GM19035 (cell line): Measurements from ENCODE around the gene ZNF469.

Source experiments
- ATAC-seq: cut with Tn5 transposase; IDR thresholded peaks from one replicate; pipeline ENCODE4 v1.9.1; 2021; ENCODE audit not compliant: unreplicated experiment

Gene ZNF469

DNA sequence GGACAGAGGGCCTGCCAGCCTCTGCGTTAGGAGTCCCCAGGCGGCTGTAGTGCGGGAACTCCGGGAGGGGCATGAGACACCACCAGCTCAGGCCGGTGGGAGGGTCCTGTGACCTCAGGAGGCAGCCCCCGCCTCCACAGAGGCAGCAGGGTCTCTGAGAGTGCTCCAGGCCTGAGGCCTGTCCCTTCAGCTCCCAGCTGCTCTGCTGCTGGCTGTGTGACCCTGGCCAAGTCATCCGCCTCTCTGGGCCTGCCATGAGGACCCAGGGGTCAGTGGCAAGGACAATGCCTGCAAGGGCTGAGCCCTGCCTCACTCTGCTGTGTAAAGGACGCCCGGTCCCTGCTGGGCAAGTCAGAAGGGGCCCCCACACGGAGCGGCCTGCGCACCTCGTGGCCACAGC, 43.3 kb downstream of the ZNF469 start:
- ATAC-seq = no peak

DNA sequence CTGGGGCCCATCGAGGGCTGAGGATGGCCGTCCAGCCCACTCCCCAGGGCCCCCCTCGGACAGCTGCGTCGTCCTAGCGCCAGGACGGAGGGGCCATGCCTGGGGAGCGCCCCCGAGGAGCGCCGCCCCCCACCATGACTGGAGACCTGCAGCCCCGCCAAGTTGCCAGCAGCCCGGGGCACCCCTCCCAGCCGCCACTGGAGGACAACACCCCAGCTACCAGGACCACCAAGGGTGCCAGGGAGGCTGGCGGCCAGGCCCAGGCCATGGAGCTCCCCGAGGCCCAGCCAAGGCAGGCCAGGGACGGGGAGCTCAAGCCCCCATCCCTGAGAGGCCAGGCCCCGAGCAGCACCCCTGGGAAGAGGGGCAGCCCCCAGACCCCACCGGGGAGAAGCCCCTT, 44.6 kb downstream of the ZNF469 start:
- ATAC-seq = no peak

- ATAC-seq = no peak
These were observed 45.4 kb downstream of the ZNF469 start for GRCh38 chr16:88428156-88428555.

DNA sequence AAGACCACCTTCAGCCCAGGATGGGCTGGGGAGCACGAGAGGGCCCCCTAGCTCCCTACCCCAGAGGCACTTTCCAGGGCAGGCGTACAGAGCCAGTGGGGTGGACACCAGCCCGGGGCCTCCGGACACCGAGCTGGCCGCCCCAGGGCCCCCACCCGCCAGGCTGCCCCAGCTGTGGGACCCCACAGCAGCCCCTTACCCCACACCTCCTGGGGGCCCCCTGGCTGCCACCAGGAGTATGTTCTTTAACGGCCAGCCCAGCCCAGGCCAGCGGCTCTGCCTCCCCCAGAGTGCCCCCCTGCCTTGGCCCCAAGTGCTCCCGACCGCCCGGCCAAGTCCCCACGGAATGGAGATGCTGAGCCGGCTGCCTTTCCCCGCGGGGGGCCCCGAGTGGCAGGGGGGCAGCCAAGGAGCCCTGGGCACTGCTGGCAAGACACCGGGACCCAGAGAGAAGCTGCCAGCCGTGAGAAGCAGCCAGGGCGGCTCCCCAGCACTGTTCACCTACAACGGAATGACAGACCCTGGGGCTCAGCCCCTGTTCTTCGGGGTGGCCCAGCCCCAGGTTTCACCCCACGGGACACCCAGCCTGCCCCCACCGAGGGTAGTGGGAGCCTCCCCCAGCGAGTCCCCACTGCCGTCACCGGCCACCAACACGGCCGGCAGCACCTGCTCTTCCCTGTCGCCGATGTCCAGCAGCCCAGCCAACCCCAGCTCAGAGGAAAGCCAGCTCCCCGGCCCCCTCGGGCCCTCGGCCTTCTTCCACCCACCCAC, 46.0 kb downstream of the ZNF469 start:
- no peak for ATAC-seq

- ATAC-seq = no peak
These were observed 46.8 kb downstream of the ZNF469 start for GRCh38 chr16:88429387-88430184.

DNA sequence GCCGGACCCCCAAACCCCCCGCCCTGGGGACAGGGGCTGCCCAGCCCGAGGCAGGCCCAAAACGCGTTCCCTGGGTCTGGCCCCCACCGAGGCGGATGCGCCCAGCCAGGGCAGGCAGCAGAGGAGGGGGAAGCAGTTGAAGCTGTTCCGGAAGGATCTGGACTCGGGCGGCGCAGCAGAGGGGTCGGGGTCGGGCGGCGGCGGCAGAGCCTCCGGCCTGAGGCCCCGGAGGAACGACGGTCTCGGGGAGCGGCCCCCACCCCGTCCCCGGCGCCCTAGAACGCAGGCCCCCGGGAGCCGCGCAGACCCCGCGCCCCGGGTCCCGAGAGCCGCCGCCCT, 47.4 kb downstream of the ZNF469 start:
- no peak for ATAC-seq

- no peak for ATAC-seq
These were observed 48.0 kb downstream of the ZNF469 start for GRCh38 chr16:88430524-88431446.

DNA sequence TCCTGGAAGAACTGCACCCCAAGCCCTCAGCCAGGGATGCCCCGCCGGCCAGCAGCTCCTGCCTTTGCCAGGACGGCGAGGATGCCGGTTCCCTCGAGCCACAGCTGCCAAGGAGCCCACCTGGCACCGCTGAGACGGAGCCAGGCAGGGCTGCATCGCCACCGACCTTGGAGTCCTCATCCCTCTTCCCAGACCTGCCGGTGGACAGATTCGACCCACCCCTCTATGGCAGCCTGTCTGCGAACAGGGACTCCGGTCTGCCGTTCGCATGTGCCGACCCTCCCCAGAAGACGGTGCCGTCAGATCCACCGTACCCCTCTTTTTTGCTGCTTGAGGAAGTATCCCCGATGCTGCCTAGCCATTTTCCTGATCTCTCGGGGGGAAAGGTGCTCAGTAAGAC, 48.9 kb downstream of the ZNF469 start:
- ATAC-seq = no peak

GRCh38 chr16:88432174-88432573, 49.4 kb downstream of the ZNF469 start:
- ATAC-seq = no peak
